K562 (cell line): ENCODE measurements around the gene BIRC7. TPM values are rescaled to one million over a fixed set of nuclear protein-coding genes. Genes with fewer than 3 reads are reported as not detected.

Experiments
- ATAC-seq: fragments of 200-7000 bp; cut with Tn5 transposase; 3 replicates; pipeline ENCODE4 v1.9.1; 2020; ENCODE audit warnings: moderate library complexity
- BruUV-seq: library from RNA; stranded (reverse); fragments of 400-500 nt; replicated peaks from 2 replicates; lab custom pipeline; 2021; lab: Mats Ljungman, UMichigan
- CTCF ChIA-PET: fragments of 300-600 bp; formaldehyde crosslinking; extraction: SDS; loops from one replicate; lab custom pipeline; 2021; ENCODE audit warnings: low intra/inter-chr PET ratio; lab: Yijun Ruan, JAX
- POLR2A ChIA-PET: fragments of 300-600, 350-650 bp; sonication (Branson Sonifier 250); formaldehyde crosslinking; extraction: SDS; loops from one replicate; lab custom pipeline; 2021; ENCODE audit warnings: antibody characterized with exemption, inconsistent platforms; lab: Yijun Ruan, JAX
- DNase-seq, 4 experiments: peaks; one replicate each; pipeline versions ENCODE4 v3.0.0 to v3.0.0-alpha.2; 2011 to 2018; ENCODE audit warnings: low spot score in 3 of 4, mixed read lengths in 3 of 4; ENCODE audit errors: extremely low read depth in 1 of 4
- FAIRE-seq: peaks from 2 replicates; lab custom pipeline; 2011; peaks lifted over from hg19 to GRCh38; lab: Jason Lieb, UNC
- H2AFZ ChIP-seq: 2 replicates; pipeline ENCODE4 v1.6.0; 2011; ENCODE audit warnings: low read depth, low read length, control low read depth, inconsistent platforms
- H3K27ac ChIP-seq: fragments of 200-600 bp; 3 replicates; pipeline ENCODE4 v1.8.0; 2011; ENCODE audit warnings: low read depth, mild to moderate bottlenecking, control low read depth, inconsistent platforms, low read length, moderate library complexity, mixed read lengths; ENCODE audit errors: extremely low read depth
- H3K27me3 ChIP-seq, 2 experiments: fragments of 300-600 bp in 1 of 2; 2 replicates in 1 of 2; 3 replicates in 1 of 2; pipeline versions ENCODE4 v1.6.0 to v1.8.0; 2011; ENCODE audit warnings: inconsistent platforms in 2 of 2, low read length in 2 of 2, mild to moderate bottlenecking in 1 of 2, mixed read lengths in 1 of 2, moderate library complexity in 1 of 2; ENCODE audit not compliant: control insufficient read depth in 2 of 2, insufficient read depth in 2 of 2
- H3K36me3 ChIP-seq: fragments of 300-600 bp; 3 replicates; pipeline ENCODE4 v1.8.0; 2011; ENCODE audit warnings: mild to moderate bottlenecking, low read length, inconsistent platforms; ENCODE audit not compliant: control insufficient read depth, insufficient read depth
- H3K4me1 ChIP-seq, 2 experiments: fragments of 200-600 bp in 1 of 2; replicated peaks in 1 of 2; 2 replicates in 1 of 2; 3 replicates in 1 of 2; pipeline versions ENCODE4 v1.5.1 to v1.8.0; 2011; ENCODE audit warnings: inconsistent platforms in 2 of 2, low read length in 2 of 2, mild to moderate bottlenecking in 1 of 2, mixed read lengths in 1 of 2, moderate library complexity in 1 of 2; ENCODE audit not compliant: control insufficient read depth in 2 of 2, insufficient read depth in 2 of 2
- H3K4me2 ChIP-seq: 2 replicates; pipeline ENCODE4 v1.6.1; 2011; ENCODE audit warnings: low read length, control low read depth, inconsistent platforms, mixed read lengths; ENCODE audit not compliant: insufficient read depth
- H3K4me3 ChIP-seq: fragments of 200-600 bp; sonication (generic), shearing (Covaris generic); 2 replicates; pipeline ENCODE4 v1.5.1; 2016; ENCODE audit warnings: control low read depth, inconsistent platforms
- H3K79me2 ChIP-seq: fragments of 200-600 bp; 3 replicates; pipeline ENCODE4 v1.8.0; 2011; ENCODE audit warnings: low read length, inconsistent platforms; ENCODE audit not compliant: control insufficient read depth, insufficient read depth
- H3K9ac ChIP-seq, 2 experiments: 2 replicates each; pipeline versions ENCODE4 v1.6.0 to v1.6.1; 2011; ENCODE audit warnings: low read depth in 2 of 2, low read length in 2 of 2, control low read depth in 1 of 2, inconsistent platforms in 1 of 2, mild to moderate bottlenecking in 1 of 2, mixed read lengths in 1 of 2; ENCODE audit not compliant: insufficient read depth in 1 of 2
- H3K9me1 ChIP-seq: one replicate; pipeline ENCODE4 v1.6.0; 2011; ENCODE audit warnings: inconsistent platforms, mild to moderate bottlenecking, low read length, moderate library complexity; ENCODE audit not compliant: control insufficient read depth, insufficient read depth
- H3K9me3 ChIP-seq: replicated peaks from 2 replicates; pipeline ENCODE4 v1.5.1; 2011; ENCODE audit warnings: low read depth, low read length, inconsistent platforms; ENCODE audit not compliant: control insufficient read depth, insufficient read depth
- H4K20me1 ChIP-seq: replicated peaks from 2 replicates; pipeline ENCODE4 v1.6.1; 2011; ENCODE audit warnings: low read length, inconsistent platforms, mixed read lengths; ENCODE audit not compliant: control insufficient read depth, insufficient read depth
- EP400 ChIP-seq: fragments of 450-650 bp; IDR thresholded peaks from 2 replicates; pipeline ENCODE4 v1.6.1; 2017; ENCODE audit warnings: antibody characterized with exemption, mild to moderate bottlenecking, moderate library complexity
- EZH2 ChIP-seq: IDR thresholded peaks from 2 replicates; pipeline ENCODE4 v1.6.1; 2012; ENCODE audit warnings: low read depth, mild to moderate bottlenecking, inconsistent platforms, low read length, borderline replicate concordance
- KAT7 ChIP-seq: sonication (generic); formaldehyde crosslinking; IDR thresholded peaks from 2 replicates; pipeline ENCODE4 v1.8.0; 2022; ENCODE audit warnings: missing genetic modification reagents, mild to moderate bottlenecking, borderline replicate concordance
- KLF6 ChIP-seq: fragments of 250-450 bp; sonication (Bioruptor Pico); IDR thresholded peaks from 2 replicates; pipeline ENCODE4 v1.4.0; 2020; ENCODE audit warnings: mild to moderate bottlenecking, moderate library complexity, borderline replicate concordance
- LARP7 ChIP-seq: fragments of 450-650 bp; IDR thresholded peaks from 2 replicates; pipeline ENCODE4 v1.6.1; 2016
- NCOA4 ChIP-seq: fragments of 450-650 bp; IDR thresholded peaks from 2 replicates; pipeline ENCODE4 v1.6.1; 2018; ENCODE audit warnings: mild to moderate bottlenecking; ENCODE audit not compliant: partially characterized antibody
- PHB2 ChIP-seq: fragments of 450-650 bp; IDR thresholded peaks from 2 replicates; pipeline ENCODE4 v1.6.1; 2017; ENCODE audit warnings: low read depth
- PKNOX1 ChIP-seq: fragments of 450-650 bp; IDR thresholded peaks from 2 replicates; pipeline ENCODE4 v1.6.1; 2016
- RHOXF2B ChIP-seq: fragments of 250-450 bp; sonication (Bioruptor Pico); conservative IDR thresholded peaks from 2 replicates; pipeline ENCODE4 v1.5.1; 2021
- RUNX1 ChIP-seq: sonication (generic); IDR thresholded peaks from 2 replicates; pipeline ENCODE4 v1.6.1; 2016; ENCODE audit warnings: antibody characterized with exemption, low read depth
- SMARCE1 ChIP-seq: fragments of 450-650 bp; IDR thresholded peaks from 2 replicates; pipeline ENCODE4 v1.7.1; 2016; ENCODE audit warnings: mild to moderate bottlenecking
- ZFX ChIP-seq: sonication (generic); formaldehyde crosslinking; IDR thresholded peaks from 2 replicates; pipeline ENCODE4 v1.8.0; 2022; ENCODE audit warnings: mild to moderate bottlenecking, missing genetic modification reagents, moderate library complexity
- ZNF408 ChIP-seq: fragments of 250-450 bp; sonication (Bioruptor Pico); IDR thresholded peaks from 2 replicates; pipeline ENCODE4 v1.4.0; 2020; ENCODE audit warnings: low read depth, mild to moderate bottlenecking, moderate library complexity
- ZNF511 ChIP-seq: sonication (generic); formaldehyde crosslinking; IDR thresholded peaks from 2 replicates; pipeline ENCODE4 v1.8.0; 2022; ENCODE audit warnings: mild to moderate bottlenecking, missing genetic modification reagents
- WGBS: fragments of 100-300 bp; shearing (Covaris generic); methylation state at CpG from one replicate; pipeline ENCODE4 v1.1.6; 2016; ENCODE audit warnings: low coverage, mixed read lengths; ENCODE audit not compliant: insufficient coverage; ENCODE audit errors: missing lambda C conversion rate; 5-methylcytosine and 5-hydroxymethylcytosine counted together
- in situ Hi-C: fragments of 300-500 bp; cut with MboI; formaldehyde crosslinking; loops from 4 replicates; pipeline ENCODE4 v1.15.0; 2018; ENCODE audit warnings: inconsistent platforms, mixed read lengths
- intact Hi-C: fragments of 100-400 bp; cut with micrococcal nuclease; formaldehyde crosslinking; loops from 2 replicates; pipeline ENCODE4 v1.14.2; 2022
- polyA plus RNA-seq, 8 experiments: library from polyadenylated mRNA; depleted of rRNA in 4 of 8; stranded (reverse) in 5 of 8; unstranded in 3 of 8; fragments of >200 nt; fragmentation: Nextera tagmentation in 2 of 8; fragmentation: Illumina TruSeq in 1 of 8; extraction: Ambion mirVana in 2 of 8; extraction: Trizol in 1 of 8; gene quantifications; 2 replicates each; pipeline versions ENCODE4 v1.2.1 to v1.2.3, GENCODE V29; 2011 to 2014; ENCODE audit warnings: inconsistent platforms in 1 of 8, missing spikeins in 1 of 8
- total RNA-seq, 7 experiments: library from RNA; depleted of rRNA in 6 of 7; stranded (reverse); fragments of >200 nt in 6 of 7; fragmentation: Illumina TruSeq in 2 of 7; extraction: Trizol in 2 of 7; gene quantifications; 2 replicates each; pipeline versions ENCODE4 v1.2.1 to v1.2.3, GENCODE V29; 2011 to 2021; ENCODE audit warnings: low replicate concordance in 1 of 7
- TF ChIP-seq, protein P1 (sequence below): fragments of 250-450 bp; sonication (Bioruptor Pico); IDR thresholded peaks from 2 replicates; pipeline ENCODE4 v1.8.0; 2022; ENCODE audit warnings: inconsistent platforms, mild to moderate bottlenecking, moderate library complexity, borderline replicate concordance
- TF ChIP-seq, protein P2 (sequence below): fragments of 450-650 bp; IDR thresholded peaks from one replicate; pipeline ENCODE4 v1.6.1; 2018; ENCODE audit warnings: mild to moderate bottlenecking, moderate library complexity; ENCODE audit not compliant: partially characterized antibody
- TF ChIP-seq, protein P3 (sequence below): IDR thresholded peaks from 3 replicates; pipeline ENCODE4 v1.6.1; 2011; ENCODE audit warnings: borderline replicate concordance, mild to moderate bottlenecking; ENCODE audit not compliant: insufficient read length, insufficient read depth

Gene BIRC7
- total and polyA plus RNA-seq, 9 of the 15 experiments (the other 6 are each of a cell fraction or from before 2014, with no cell fraction given), result 0.14 to 0.19 (median 0.16) TPM; not detected in 5

DNA sequence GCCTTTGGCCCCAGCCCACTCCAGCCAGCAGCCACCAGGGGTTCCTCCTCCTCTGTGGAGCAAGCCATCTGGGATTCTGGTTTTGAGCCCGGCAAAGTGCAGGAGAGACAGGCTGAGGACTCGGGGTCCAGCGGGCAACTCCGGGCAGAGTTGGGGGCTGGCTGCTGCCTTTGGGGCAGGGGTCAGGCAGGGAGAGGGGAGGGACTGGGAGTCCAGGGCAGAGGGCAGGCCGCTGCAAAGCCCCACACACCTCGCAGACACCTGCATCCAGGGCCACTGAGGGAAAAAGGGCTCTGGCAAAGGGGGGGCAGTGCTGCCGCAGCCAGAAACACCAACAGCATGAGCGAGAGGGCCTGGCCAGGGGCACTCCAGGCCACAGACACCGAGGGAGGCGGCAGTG, 8.8 kb downstream of the BIRC7 start:
- Histone ChIP-seq H2AFZ (no peak overlapping the region), H3K4me3 (no peak overlapping the region), H3K4me2 (no peak overlapping the region), H3K9me1 (no peaks in the 10 kb centered on the region), H3K9me3 (no peaks in the 10 kb centered on the region), H4K20me1 (peaks cover 23% of the 10 kb centered on the region), H3K27me3 (peaks cover 54 to 94% of the 10 kb centered on the region in 2 experiments; a peak in 4 of 5 replicates), H3K79me2 (no peaks in the 10 kb centered on the region), H3K36me3 (no peaks in the 10 kb centered on the region), H3K27ac (no peak overlapping the region), H3K9ac (no peak overlapping the region), H3K4me1 (peaks cover 0 to 42% of the 10 kb centered on the region in 2 experiments; a peak in 1 of 5 replicates)
- ChIA-PET CTCF (no interaction called here), POLR2A (no interaction called here)
- 3% methylated on average over 10 of the region's 10 CpGs for WGBS
- in situ Hi-C loops (no loop called here), intact Hi-C loops (no loop called here)
- FAIRE-seq (no peak), DNase-seq (no peak), ATAC-seq (no peak)
- no TSS peak for BruUV-seq
- TF ChIP-seq ZNF408 (CRISPR knock-in tag) (no peak), ZFX (CRISPR knock-in tag) (no peak), PKNOX1 (no peak), KAT7 (CRISPR knock-in tag) (no peak), RUNX1 (no peak), EZH2 (no peak), RHOXF2B (no peak), PHB2 (no peak), NCOA4 (no peak), KLF6 (no peak), ZNF511 (CRISPR knock-in tag) (no peak), EP400 (no peak), LARP7 (no peak), SMARCE1 (no peak)
- TF ChIP-seq, protein P1, sequence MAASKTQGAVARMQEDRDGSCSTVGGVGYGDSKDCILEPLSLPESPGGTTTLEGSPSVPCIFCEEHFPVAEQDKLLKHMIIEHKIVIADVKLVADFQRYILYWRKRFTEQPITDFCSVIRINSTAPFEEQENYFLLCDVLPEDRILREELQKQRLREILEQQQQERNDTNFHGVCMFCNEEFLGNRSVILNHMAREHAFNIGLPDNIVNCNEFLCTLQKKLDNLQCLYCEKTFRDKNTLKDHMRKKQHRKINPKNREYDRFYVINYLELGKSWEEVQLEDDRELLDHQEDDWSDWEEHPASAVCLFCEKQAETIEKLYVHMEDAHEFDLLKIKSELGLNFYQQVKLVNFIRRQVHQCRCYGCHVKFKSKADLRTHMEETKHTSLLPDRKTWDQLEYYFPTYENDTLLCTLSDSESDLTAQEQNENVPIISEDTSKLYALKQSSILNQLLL (CRISPR knock-in tag), result no peak
- TF ChIP-seq, protein P2, sequence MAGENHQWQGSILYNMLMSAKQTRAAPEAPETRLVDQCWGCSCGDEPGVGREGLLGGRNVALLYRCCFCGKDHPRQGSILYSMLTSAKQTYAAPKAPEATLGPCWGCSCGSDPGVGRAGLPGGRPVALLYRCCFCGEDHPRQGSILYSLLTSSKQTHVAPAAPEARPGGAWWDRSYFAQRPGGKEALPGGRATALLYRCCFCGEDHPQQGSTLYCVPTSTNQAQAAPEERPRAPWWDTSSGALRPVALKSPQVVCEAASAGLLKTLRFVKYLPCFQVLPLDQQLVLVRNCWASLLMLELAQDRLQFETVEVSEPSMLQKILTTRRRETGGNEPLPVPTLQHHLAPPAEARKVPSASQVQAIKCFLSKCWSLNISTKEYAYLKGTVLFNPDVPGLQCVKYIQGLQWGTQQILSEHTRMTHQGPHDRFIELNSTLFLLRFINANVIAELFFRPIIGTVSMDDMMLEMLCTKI, result no peak
- TF ChIP-seq, protein P3, sequence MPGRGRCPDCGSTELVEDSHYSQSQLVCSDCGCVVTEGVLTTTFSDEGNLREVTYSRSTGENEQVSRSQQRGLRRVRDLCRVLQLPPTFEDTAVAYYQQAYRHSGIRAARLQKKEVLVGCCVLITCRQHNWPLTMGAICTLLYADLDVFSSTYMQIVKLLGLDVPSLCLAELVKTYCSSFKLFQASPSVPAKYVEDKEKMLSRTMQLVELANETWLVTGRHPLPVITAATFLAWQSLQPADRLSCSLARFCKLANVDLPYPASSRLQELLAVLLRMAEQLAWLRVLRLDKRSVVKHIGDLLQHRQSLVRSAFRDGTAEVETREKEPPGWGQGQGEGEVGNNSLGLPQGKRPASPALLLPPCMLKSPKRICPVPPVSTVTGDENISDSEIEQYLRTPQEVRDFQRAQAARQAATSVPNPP, result no peak
